Stimulated activated CD4-positive, alpha-beta T cell treated with anti-CD3 and anti-CD28 coated beads, Interleukin-12 subunit alpha, Interleukin-12 subunit beta, amount 100 ng/mL, for 4 hours (primary cell): Measurements from ENCODE around the gene TGFBRAP1.
"Not testable (repeated sequence)": the region's sequence is repeated elsewhere in the genome, so short reads cannot be mapped to it uniquely, and the experiment has no call there.

ENCODE experiments used
- DNase-seq: peaks from one replicate; pipeline ENCODE4 v3.0.0-alpha.2; 2020

Gene TGFBRAP1

GRCh38 chr2:105357122-105357521 lies 27.6 kb upstream of the TGFBRAP1 start:
- DNase-seq: no peak

GRCh38 chr2:105344704-105345345 lies 15.3 kb upstream of the TGFBRAP1 start:
- DNase-seq: no peak

GRCh38 chr2:105339414-105339813 lies 9.9 kb upstream of the TGFBRAP1 start:
- no peak for DNase-seq

- no peak for DNase-seq
Measured at GRCh38 chr2:105338020-105338385, 8.5 kb upstream of the TGFBRAP1 start.

- peak; percentile 86 for DNase-seq
Measured at GRCh38 chr2:105337122-105338019, 7.8 kb upstream of the TGFBRAP1 start, which contains the start of gene C2orf49. Gene C2orf49, plus strand, starts transcription at chr2:105337540. Its CDS starts 48 bp downstream, at chr2:105337588.

DNA sequence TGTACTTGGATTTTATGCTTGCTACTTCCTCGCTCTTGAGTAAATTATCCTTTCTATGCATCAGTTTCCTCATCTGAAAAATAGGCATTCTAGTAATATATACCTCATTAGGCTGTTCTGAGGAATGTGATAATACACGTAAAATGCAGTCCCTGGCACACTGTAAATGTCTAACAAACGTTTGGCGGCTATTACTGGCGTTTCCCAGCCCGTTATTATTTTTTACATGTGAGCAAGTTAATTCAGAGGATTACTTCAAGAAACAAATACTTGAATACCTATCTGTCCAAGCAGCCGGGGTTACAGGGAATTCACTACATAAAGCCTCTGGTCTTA lies 7.2 kb upstream of the TGFBRAP1 start:
- DNase-seq: no peak

- no peak for DNase-seq
Measured at GRCh38 chr2:105335469-105335868, 5.9 kb upstream of the TGFBRAP1 start.

GRCh38 chr2:105334211-105334610 lies 4.7 kb upstream of the TGFBRAP1 start:
- DNase-seq: no peak

DNA sequence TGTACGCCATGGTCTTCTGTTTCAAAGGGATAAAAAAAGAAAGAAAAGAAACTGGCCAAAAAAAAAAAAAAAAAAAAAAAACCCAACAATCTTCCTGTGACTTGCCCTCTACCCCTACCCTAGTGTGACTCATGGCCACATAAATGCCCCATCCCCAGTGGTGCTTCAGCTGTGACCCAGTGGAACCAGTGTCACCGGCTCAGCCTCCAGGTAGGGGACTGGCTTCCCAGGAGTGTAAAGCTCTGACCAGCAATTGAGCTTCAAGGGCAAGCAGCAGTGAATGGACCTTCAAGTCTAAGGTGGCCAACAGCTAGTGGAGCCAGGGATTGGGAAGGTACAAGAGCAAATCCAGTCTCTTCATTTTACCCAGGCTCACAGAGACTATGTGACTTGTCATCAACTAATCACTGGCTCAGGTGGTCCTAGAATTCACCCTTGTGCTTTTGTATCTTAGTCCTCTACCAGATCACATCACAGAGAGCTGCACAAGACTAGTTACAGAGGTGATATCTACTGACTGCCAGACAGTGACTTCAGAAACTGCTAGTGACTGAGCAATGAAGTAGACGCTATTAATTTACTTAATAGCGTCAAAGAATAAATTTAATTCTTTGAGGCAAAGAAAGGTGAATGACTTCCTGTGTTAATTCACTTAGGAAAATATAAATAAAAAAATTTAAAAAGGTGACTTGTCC lies 1.3 kb upstream of the TGFBRAP1 start:
- DNase-seq: no peak

- DNase-seq: peak; percentile 32
Measured at GRCh38 chr2:105329197-105329554, 359 bp downstream of the TGFBRAP1 start.

DNA sequence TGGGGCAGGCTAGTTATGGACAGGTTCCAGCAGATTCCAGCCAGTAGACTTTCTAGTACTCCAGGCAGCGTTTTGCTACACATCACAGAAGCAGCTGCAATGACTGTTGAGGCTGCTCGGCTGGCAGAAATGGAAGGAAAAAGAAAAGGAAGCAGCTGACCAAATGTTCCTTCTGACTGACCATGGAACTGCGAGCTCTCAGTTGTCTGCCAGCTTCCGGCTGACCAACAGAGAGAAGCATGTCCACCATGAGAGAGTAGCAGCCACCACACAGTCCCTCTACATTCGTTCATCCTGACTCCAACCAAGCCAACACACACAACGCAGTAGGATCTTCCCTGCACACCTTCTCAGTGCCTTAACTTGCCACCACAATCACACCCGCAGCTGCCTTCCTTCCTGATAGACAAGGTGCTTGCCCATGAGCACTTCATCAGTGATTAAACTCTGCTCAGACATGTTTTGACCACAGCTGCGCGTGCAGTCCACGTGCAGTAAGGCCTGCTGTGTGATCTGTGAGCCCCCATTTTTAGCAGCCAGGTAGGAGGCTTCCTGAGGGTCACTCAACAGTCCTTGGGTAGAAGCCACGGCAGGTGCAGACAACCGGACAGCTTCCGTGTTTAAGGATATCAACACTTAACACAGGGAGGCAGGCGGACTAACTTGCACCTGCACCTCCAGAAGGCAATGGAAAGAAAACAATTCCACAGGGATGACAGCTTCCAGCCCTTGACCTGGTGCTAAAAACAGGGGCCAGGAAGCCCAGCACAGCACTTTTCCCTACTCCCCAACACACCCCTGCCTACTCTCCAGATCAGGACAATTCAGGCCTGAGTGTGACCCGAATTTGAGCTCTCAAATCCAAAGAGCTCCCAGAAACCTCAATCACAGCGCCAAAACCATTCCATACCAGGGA lies 996 bp downstream of the TGFBRAP1 start:
- DNase-seq: no peak

GRCh38 chr2:105327690-105328089 lies 1.8 kb downstream of the TGFBRAP1 start:
- no peak for DNase-seq

DNA sequence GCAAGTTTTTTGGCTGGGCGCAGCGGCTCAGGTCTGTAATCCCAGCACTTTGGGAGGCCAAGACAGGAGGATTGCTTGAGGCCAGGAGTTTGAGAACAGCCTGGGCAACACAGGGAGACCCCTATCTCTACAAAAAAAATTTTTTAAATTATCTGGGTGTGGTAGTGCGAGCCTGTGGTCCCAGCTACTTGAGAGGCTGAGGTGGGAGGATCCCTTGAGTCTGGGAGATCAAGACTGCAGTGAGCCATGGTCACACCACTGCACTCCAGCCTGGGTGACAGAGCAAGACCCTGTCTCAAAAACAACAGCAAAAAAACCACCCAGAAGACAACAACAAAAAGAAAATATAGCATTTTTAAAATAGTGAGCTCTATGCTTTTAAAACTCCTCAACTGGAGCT lies 2.3 kb downstream of the TGFBRAP1 start:
- DNase-seq: not testable (repeated sequence)

GRCh38 chr2:105325389-105325963 lies 4.1 kb downstream of the TGFBRAP1 start:
- no peak for DNase-seq

GRCh38 chr2:105324732-105325131 lies 4.8 kb downstream of the TGFBRAP1 start:
- no peak for DNase-seq

DNA sequence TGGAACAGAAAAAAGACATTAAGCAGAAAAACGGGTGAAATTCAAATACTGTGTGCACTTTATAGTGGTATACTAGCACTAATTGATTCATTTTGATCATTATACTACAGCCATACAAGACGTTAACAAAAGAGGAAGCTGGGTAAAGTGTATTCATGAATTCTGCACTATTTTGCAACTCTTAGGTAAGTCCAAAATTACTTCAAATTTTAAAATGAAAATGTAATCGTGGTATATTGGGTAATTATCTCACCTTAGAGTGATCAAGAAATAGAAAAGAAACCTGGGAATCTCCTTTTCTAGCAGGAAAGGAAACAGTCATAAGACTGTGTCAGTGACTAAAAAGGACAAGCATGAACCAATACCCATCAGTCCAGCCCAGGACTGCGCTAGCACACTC lies 5.4 kb downstream of the TGFBRAP1 start:
- no peak for DNase-seq

- no peak for DNase-seq
Measured at GRCh38 chr2:105323111-105323510, 6.4 kb downstream of the TGFBRAP1 start.

DNA sequence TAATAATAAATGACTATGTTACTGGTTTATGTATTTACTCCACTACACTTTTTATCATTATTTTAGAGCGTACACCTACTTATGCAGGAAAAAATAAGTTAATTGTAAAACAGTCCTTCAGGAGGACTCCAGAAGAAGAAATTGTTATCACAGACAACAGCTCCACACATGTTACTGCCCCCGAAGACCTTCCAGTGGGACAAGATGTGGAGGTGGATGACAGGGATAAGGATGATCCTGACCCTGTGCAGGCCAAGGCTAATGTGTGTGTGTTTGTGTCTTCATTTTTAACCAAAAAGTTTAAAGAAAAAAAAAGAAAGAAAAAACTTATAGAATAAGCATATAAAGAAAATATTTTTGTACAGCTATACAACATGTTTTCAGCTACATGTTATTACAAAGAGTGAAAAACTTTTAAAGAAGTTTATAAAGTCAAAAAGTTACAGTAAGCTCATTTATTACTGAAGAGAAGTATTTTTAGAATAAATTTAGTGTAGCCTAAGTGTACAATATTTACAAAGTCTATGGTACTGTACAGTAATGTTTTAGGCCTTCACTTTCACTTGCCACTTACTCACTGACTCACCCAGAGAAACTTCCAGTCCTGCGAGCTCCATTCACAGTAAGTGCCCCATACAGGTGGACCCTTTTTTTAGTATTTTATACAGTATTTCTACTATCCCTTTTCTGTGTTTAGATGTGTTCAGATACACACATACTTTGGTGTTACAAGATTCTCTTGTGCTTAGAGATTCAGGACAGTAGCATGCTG lies 7.5 kb downstream of the TGFBRAP1 start:
- no peak for DNase-seq

DNA sequence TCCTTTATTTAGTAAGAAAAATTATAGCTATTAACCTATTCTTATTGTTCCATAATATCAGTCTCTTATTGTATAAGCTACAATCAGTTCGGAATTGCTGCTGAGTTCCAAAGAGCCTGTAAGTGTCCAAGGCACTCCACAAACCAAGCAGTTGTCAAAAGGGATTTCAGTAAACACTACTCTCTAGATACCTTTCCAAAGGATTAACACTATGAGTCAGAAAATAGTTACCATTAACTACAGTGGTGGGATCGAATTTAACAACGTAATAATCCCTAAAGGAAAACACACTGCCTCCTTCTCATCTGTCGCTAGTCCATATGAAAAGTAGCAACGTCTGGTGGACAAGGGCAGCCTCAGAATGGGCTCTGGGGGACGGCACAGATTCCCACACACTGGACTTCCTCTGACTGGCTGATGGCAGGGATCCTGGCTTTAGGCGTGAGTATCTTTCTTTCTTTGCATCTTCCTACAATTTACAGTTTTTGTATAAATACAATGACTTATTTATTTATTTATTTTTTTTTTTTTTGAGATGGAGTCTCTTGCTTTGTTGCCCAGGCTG lies 8.8 kb downstream of the TGFBRAP1 start:
- DNase-seq: no peak

DNA sequence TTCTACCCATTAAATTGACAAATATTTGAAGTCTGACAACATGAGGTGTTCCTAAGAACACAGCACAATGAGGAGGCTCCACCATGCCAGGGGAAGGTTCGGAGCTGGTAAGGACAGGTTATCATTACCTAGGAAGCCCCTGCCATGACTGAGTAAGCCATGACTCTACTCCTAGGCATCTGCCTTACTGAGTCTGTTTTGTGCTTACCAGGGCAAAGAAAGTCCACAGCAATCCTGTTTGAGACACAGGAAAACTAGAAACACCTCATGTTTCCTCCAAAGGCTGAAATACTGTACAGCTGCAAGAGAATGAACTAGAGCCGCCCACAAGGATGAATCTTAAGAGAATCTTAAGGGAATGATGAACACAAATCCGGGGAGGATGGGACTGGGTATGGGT lies 11.6 kb downstream of the TGFBRAP1 start:
- DNase-seq: no peak

DNA sequence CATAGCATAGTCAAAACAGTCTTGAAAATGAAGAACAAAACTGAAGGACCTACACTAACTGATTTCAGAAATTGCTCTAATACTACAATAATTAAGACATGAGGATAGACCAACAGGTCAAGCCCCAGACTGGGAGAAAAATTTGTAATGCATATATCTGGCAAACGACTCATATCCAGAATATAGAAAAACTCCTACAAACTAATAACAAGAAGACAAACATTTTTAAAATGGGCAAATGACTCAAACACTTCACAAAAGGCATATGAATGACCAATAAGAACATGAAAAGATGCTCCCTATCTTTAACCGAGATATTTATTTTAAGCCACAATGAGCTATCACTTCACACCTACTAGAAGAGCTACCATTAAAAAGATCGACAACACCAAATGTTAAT lies 14.2 kb downstream of the TGFBRAP1 start:
- no peak for DNase-seq
